A549 (cell line): Measurements from ENCODE around the gene MSANTD1.

Experiments
- EHMT2 ChIP-seq: fragments of 200-600 bp; sonication (generic); IDR thresholded peaks from 2 replicates; pipeline ENCODE4 v1.6.1; 2016; ENCODE audit warnings: antibody characterized with exemption, low read depth, mild to moderate bottlenecking, moderate library complexity
- GATA3 ChIP-seq: IDR thresholded peaks from 2 replicates; pipeline ENCODE4 v1.6.1; 2012; ENCODE audit warnings: borderline replicate concordance
- JUNB ChIP-seq: fragments of >200 bp; sonication (Bioruptor Twin); formaldehyde crosslinking; IDR thresholded peaks from 2 replicates; pipeline ENCODE4 v1.6.1; 2016
- MAX ChIP-seq: IDR thresholded peaks from 2 replicates; pipeline ENCODE4 v1.6.1; 2012
- PBX3 ChIP-seq: IDR thresholded peaks from 2 replicates; pipeline ENCODE4 v1.6.1; 2012
- RAD21 ChIP-seq, 2 experiments: fragments of >200 bp in 1 of 2; sonication (Bioruptor Twin) in 1 of 2; formaldehyde crosslinking in 1 of 2; IDR thresholded peaks in 1 of 2; conservative IDR thresholded peaks in 1 of 2; 2 replicates in 1 of 2; 3 replicates in 1 of 2; pipeline ENCODE4 v1.6.1; 2012 to 2018; ENCODE audit warnings: inconsistent platforms in 1 of 2
- RARB ChIP-seq: fragments of 250-450 bp; sonication (Bioruptor Pico); IDR thresholded peaks from 2 replicates; pipeline ENCODE4 v1.8.0; 2021; ENCODE audit warnings: mild to moderate bottlenecking, moderate library complexity
- RCOR1 ChIP-seq: fragments of 150-350 bp; IDR thresholded peaks from 2 replicates; pipeline ENCODE4 v1.6.1; 2014; ENCODE audit warnings: antibody characterized with exemption, low read length, low read depth
- ZC3H11A ChIP-seq: fragments of 450-650 bp; IDR thresholded peaks from 2 replicates; pipeline ENCODE4 v1.6.1; 2014; ENCODE audit warnings: antibody characterized with exemption, mild to moderate bottlenecking
- TF ChIP-seq, protein P1 (sequence below): fragments of >200 bp; sonication (Bioruptor Twin); formaldehyde crosslinking; IDR thresholded peaks from 3 replicates; pipeline ENCODE4 v1.5.1; 2016
- TF ChIP-seq, protein P2 (sequence below): fragments of 150-350 bp; IDR thresholded peaks from 2 replicates; pipeline ENCODE4 v1.6.1; 2014; ENCODE audit warnings: low read depth, mild to moderate bottlenecking, low read length

GRCh38 chr4:3291411-3291968 is 42.5 kb downstream of the MSANTD1 start:
- TF ChIP-seq, protein P1, sequence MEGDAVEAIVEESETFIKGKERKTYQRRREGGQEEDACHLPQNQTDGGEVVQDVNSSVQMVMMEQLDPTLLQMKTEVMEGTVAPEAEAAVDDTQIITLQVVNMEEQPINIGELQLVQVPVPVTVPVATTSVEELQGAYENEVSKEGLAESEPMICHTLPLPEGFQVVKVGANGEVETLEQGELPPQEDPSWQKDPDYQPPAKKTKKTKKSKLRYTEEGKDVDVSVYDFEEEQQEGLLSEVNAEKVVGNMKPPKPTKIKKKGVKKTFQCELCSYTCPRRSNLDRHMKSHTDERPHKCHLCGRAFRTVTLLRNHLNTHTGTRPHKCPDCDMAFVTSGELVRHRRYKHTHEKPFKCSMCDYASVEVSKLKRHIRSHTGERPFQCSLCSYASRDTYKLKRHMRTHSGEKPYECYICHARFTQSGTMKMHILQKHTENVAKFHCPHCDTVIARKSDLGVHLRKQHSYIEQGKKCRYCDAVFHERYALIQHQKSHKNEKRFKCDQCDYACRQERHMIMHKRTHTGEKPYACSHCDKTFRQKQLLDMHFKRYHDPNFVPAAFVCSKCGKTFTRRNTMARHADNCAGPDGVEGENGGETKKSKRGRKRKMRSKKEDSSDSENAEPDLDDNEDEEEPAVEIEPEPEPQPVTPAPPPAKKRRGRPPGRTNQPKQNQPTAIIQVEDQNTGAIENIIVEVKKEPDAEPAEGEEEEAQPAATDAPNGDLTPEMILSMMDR: no peak
- TF ChIP-seq ZC3H11A: no peak
- TF ChIP-seq EHMT2: no peak
- no peak for TF ChIP-seq RARB
- no peak for TF ChIP-seq JUNB
- TF ChIP-seq RAD21 (conservative IDR thresholded peaks at IDR 0.05 in 1 of 2, IDR thresholded peaks at IDR 0.05 in 1 of 2): no peak
- TF ChIP-seq, protein P2, sequence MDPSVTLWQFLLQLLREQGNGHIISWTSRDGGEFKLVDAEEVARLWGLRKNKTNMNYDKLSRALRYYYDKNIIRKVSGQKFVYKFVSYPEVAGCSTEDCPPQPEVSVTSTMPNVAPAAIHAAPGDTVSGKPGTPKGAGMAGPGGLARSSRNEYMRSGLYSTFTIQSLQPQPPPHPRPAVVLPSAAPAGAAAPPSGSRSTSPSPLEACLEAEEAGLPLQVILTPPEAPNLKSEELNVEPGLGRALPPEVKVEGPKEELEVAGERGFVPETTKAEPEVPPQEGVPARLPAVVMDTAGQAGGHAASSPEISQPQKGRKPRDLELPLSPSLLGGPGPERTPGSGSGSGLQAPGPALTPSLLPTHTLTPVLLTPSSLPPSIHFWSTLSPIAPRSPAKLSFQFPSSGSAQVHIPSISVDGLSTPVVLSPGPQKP: no peak
- no peak for TF ChIP-seq MAX
- no peak for TF ChIP-seq RCOR1
- no peak for TF ChIP-seq PBX3
- TF ChIP-seq GATA3: no peak
